Activated B cell treated with CpG ODN at 0.5 μM for 24 hours (primary cell): ENCODE results near the gene CTAGE1. TPM values are rescaled to one million over a fixed set of nuclear protein-coding genes. Genes with fewer than 3 reads are reported as not detected.

Experiments used
- ATAC-seq: fragments of 200-7000 bp; cut with Tn5 transposase; one replicate; pipeline ENCODE4 v1.10.0; 2021; ENCODE audit warnings: low read depth, mild to moderate bottlenecking, moderate library complexity
- CTCF ChIA-PET: fragments of 350-600 bp; sonication (Branson Sonifier 250); formaldehyde crosslinking; loops from one replicate; lab custom pipeline; 2021; ENCODE audit warnings: antibody characterized with exemption; lab: Charles Lee
- POLR2A ChIA-PET: fragments of 350-600 bp; sonication (Branson Sonifier 250); formaldehyde crosslinking; loops from one replicate; lab custom pipeline; 2021; ENCODE audit warnings: antibody characterized with exemption; lab: Charles Lee
- DNase-seq: peaks from one replicate; pipeline ENCODE4 v3.0.0; 2022
- H3K27ac Mint-ChIP-seq: one replicate; pipeline ENCODE4 v1.8.0; 2020; ENCODE audit warnings: mixed read lengths
- H3K27me3 Mint-ChIP-seq: one replicate; pipeline ENCODE4 v1.8.0; 2021; ENCODE audit warnings: mixed read lengths
- H3K36me3 Mint-ChIP-seq: one replicate; pipeline ENCODE4 v1.8.0; 2021; ENCODE audit warnings: low read depth, mixed read lengths
- H3K4me1 Mint-ChIP-seq: one replicate; pipeline ENCODE4 v1.8.0; 2021; ENCODE audit warnings: mixed read lengths
- H3K4me3 Mint-ChIP-seq: one replicate; pipeline ENCODE4 v1.8.0; 2020; ENCODE audit warnings: mild to moderate bottlenecking, mixed read lengths
- H3K9me3 Mint-ChIP-seq: one replicate; pipeline ENCODE4 v1.8.0; 2020; ENCODE audit warnings: mixed read lengths
- intact Hi-C: fragments of 100-400 bp; cut with micrococcal nuclease; formaldehyde crosslinking; loops from one replicate; pipeline ENCODE4 v1.15.1; 2024
- total RNA-seq: library from RNA; stranded (reverse); gene quantifications from 2 replicates; pipeline ENCODE4 v1.2.3, GENCODE V29; 2022
- TF ChIP-seq, protein P1 (sequence below): fragments of 200-600 bp; IDR thresholded peaks from one replicate; pipeline ENCODE4 v1.8.0; 2022; ENCODE audit warnings: antibody characterized with exemption, mild to moderate bottlenecking

CTAGE1 gene
- total RNA-seq, 1 donor from 2014 or later: not detected

GRCh38 chr18:22385718-22386117 lies 32.0 kb downstream of the CTAGE1 start:
- H3K4me3 Mint-ChIP-seq: no peak overlapping the region
- H3K27ac Mint-ChIP-seq: no peak overlapping the region
- H3K36me3 Mint-ChIP-seq: no peaks in the 10 kb centered on the region
- intact Hi-C loops: no loop called here
- no peaks in the 10 kb centered on the region for H3K4me1 Mint-ChIP-seq
- H3K9me3 Mint-ChIP-seq: peaks cover 3% of the 10 kb centered on the region
- no peak for ATAC-seq
- H3K27me3 Mint-ChIP-seq: no peaks in the 10 kb centered on the region
- ChIA-PET CTCF (no interaction called here), POLR2A (no interaction called here)
- TF ChIP-seq, protein P1, sequence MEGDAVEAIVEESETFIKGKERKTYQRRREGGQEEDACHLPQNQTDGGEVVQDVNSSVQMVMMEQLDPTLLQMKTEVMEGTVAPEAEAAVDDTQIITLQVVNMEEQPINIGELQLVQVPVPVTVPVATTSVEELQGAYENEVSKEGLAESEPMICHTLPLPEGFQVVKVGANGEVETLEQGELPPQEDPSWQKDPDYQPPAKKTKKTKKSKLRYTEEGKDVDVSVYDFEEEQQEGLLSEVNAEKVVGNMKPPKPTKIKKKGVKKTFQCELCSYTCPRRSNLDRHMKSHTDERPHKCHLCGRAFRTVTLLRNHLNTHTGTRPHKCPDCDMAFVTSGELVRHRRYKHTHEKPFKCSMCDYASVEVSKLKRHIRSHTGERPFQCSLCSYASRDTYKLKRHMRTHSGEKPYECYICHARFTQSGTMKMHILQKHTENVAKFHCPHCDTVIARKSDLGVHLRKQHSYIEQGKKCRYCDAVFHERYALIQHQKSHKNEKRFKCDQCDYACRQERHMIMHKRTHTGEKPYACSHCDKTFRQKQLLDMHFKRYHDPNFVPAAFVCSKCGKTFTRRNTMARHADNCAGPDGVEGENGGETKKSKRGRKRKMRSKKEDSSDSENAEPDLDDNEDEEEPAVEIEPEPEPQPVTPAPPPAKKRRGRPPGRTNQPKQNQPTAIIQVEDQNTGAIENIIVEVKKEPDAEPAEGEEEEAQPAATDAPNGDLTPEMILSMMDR: no peak
- no peak for DNase-seq

DNA sequence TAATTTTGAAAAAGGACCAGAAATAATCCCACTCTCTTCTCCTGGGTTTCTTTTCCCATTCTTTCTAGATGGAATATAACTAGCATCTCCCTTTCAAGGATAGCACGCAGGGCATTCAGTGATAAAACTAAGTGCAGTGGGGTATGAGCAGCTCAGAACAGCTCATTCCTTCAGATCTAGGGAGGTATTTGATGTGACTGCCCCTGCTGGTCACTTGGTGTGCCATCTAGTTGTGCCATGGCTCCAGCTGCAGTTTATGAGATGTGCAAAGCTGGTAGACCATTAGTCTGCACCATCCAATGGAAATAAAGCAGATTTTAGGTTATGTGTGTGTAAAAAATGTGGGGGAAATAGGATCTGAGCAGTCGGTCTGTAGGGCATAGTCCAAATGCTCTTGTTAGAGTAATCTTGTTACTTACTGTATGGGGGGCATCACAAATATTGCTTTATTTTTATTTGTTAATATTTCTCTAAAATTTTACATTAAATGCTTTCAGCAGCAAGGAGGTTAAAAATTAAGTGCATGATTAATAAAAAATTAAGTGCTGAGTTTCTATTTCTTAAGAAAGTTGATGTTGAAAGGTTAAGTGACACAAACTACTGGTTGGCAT lies 38.9 kb downstream of the CTAGE1 start:
- ATAC-seq (no peak), DNase-seq (no peak)
- POLR2A ChIA-PET: no interaction called here
- no peaks in the 10 kb centered on the region for H3K9me3 Mint-ChIP-seq
- no peak overlapping the region for H3K4me3 Mint-ChIP-seq
- intact Hi-C loops: no loop called here
- TF ChIP-seq, protein P1: no peak
- no peaks in the 10 kb centered on the region for H3K4me1 Mint-ChIP-seq
- no peaks in the 10 kb centered on the region for H3K27me3 Mint-ChIP-seq
- no peaks in the 10 kb centered on the region for H3K36me3 Mint-ChIP-seq
- CTCF ChIA-PET: no interaction called here
- H3K27ac Mint-ChIP-seq: no peak overlapping the region

DNA sequence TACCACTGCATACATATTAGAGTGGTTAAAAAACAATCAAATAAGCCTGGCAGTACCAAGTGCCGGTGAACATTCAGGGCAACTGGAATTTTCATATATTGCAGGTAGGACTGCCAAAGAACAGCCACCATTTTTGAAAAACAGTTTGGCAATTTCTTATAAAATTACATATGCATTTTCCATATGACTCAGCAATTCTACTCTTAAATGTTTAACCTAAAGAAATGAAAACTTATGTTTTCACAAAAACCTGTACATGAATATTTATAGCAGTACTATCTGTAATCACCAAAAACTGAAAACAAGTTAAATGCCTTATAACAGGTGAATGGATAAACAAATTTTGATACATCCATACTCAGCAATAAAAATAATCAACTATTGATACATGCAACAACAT lies 39.9 kb downstream of the CTAGE1 start:
- no peaks in the 10 kb centered on the region for H3K36me3 Mint-ChIP-seq
- no peaks in the 10 kb centered on the region for H3K9me3 Mint-ChIP-seq
- no peak overlapping the region for H3K27ac Mint-ChIP-seq
- no peak for DNase-seq
- no peaks in the 10 kb centered on the region for H3K4me1 Mint-ChIP-seq
- CTCF ChIA-PET: no interaction called here
- TF ChIP-seq, protein P1: no peak
- H3K27me3 Mint-ChIP-seq: no peaks in the 10 kb centered on the region
- POLR2A ChIA-PET: no interaction called here
- intact Hi-C loops: no loop called here
- ATAC-seq: no peak
- H3K4me3 Mint-ChIP-seq: no peak overlapping the region

- Mint-ChIP-seq H3K27me3 (no peaks in the 10 kb centered on the region), H3K9me3 (no peaks in the 10 kb centered on the region), H3K27ac (no peak overlapping the region), H3K36me3 (no peaks in the 10 kb centered on the region), H3K4me3 (no peak overlapping the region), H3K4me1 (no peaks in the 10 kb centered on the region)
- no peak for ATAC-seq
- ChIA-PET POLR2A (no interaction called here), CTCF (no interaction called here)
- intact Hi-C loops: no loop called here
- DNase-seq: no peak
- TF ChIP-seq, protein P1: no peak
Observed at GRCh38 chr18:22370414-22370813, 47.3 kb downstream of the CTAGE1 start.

GRCh38 chr18:22368021-22368420 lies 49.7 kb downstream of the CTAGE1 start:
- TF ChIP-seq, protein P1: no peak
- CTCF ChIA-PET: no interaction called here
- intact Hi-C loops: no loop called here
- DNase-seq (no peak), ATAC-seq (no peak)
- POLR2A ChIA-PET: no interaction called here
- Mint-ChIP-seq H3K4me1 (no peaks in the 10 kb centered on the region), H3K36me3 (no peaks in the 10 kb centered on the region), H3K27me3 (no peaks in the 10 kb centered on the region), H3K27ac (no peak overlapping the region), H3K9me3 (no peaks in the 10 kb centered on the region), H3K4me3 (no peak overlapping the region)
